ENCODE results near the gene CEMIP. TPM values are rescaled to one million over a fixed set of nuclear protein-coding genes. Genes with fewer than 3 reads are reported as not detected.

Gene CEMIP
- total RNA-seq, 2 donors from 2014 or later, result 1.6 TPM; not detected in 1

DNA sequence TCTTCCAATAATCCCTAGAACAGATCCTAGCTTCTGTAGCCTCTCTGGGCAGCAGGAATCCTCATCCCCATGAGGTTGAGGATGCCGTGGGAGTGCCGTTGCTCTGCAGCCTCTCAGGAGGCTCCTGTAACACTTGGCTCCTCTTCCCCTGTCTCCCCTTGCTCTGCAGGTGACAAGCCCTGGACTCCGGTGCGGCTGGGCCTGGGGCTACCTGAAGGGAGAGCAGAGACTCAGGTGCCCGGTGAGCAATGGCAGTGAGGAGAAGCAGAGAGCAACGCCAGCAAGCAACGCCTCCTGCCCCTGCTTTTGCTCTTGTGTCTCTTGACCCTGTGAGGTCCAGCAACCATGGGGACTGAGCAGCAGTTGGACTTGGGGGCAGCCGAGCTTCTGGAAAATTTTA lies 91.2 kb downstream of the CEMIP start:
- intact Hi-C loops (cut with DNase I), result no loop called here
- ATAC-seq (no peak), DNase-seq (no peak)
- Histone ChIP-seq H3K36me3 (replicated peaks in 1 of 2; ENCODE audit: insufficient read depth in 1 of 2, low read depth in 2 of 2) (no peaks in the 10 kb centered on the region), H3K4me1 (no peaks in the 10 kb centered on the region), H3K27me3 (no peaks in the 10 kb centered on the region), H3K27ac (no peak overlapping the region), H3K4me3 (no peak overlapping the region), H3K9me3 (no peaks in the 10 kb centered on the region)
- WGBS, 2 donors, result 91 to 92% methylated on average over 5 to 8 of the region's 8 CpGs
- no peak for TF ChIP-seq POLR2A (IDR thresholded peaks at IDR 0.05)

- no peaks in the 10 kb centered on the region for H3K36me3 ChIP-seq (replicated peaks in 1 of 2; ENCODE audit: insufficient read depth in 1 of 2, low read depth in 2 of 2)
- no peak overlapping the region for H3K4me3 ChIP-seq
- DNase-seq, result no peak
- intact Hi-C loops (cut with DNase I), result no loop called here
- no peak for ATAC-seq
- no peak for TF ChIP-seq POLR2A (IDR thresholded peaks at IDR 0.05)
- TF ChIP-seq, protein P1, sequence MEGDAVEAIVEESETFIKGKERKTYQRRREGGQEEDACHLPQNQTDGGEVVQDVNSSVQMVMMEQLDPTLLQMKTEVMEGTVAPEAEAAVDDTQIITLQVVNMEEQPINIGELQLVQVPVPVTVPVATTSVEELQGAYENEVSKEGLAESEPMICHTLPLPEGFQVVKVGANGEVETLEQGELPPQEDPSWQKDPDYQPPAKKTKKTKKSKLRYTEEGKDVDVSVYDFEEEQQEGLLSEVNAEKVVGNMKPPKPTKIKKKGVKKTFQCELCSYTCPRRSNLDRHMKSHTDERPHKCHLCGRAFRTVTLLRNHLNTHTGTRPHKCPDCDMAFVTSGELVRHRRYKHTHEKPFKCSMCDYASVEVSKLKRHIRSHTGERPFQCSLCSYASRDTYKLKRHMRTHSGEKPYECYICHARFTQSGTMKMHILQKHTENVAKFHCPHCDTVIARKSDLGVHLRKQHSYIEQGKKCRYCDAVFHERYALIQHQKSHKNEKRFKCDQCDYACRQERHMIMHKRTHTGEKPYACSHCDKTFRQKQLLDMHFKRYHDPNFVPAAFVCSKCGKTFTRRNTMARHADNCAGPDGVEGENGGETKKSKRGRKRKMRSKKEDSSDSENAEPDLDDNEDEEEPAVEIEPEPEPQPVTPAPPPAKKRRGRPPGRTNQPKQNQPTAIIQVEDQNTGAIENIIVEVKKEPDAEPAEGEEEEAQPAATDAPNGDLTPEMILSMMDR (IDR thresholded peaks at IDR 0.05), result no peak
- H3K27me3 ChIP-seq, result no peaks in the 10 kb centered on the region
- no peaks in the 10 kb centered on the region for H3K9me3 ChIP-seq
- no peaks in the 10 kb centered on the region for H3K4me1 ChIP-seq
- WGBS, 2 donors, result 68 to 93% methylated on average over 4 to 5 of the region's 5 CpGs
- no peak overlapping the region for H3K27ac ChIP-seq
Observed at GRCh38 chr15:80870893-80871292, 91.7 kb downstream of the CEMIP start.

- Histone ChIP-seq H3K36me3 (replicated peaks in 1 of 2; ENCODE audit: insufficient read depth in 1 of 2, low read depth in 2 of 2) (no peaks in the 10 kb centered on the region), H3K27ac (no peak overlapping the region), H3K4me3 (no peak overlapping the region), H3K4me1 (no peaks in the 10 kb centered on the region), H3K27me3 (no peaks in the 10 kb centered on the region), H3K9me3 (no peaks in the 10 kb centered on the region)
- no peak for DNase-seq
- intact Hi-C loops (cut with DNase I), result no loop called here
- ATAC-seq, result no peak
- 84 to 95% methylated on average over 12 of the region's 12 CpGs for whole genome bisulfite sequencing, 2 donors
- TF ChIP-seq, protein P1 (IDR thresholded peaks at IDR 0.05), result no peak
- no peak for TF ChIP-seq POLR2A (IDR thresholded peaks at IDR 0.05)
Observed at GRCh38 chr15:80871858-80872257, 92.7 kb downstream of the CEMIP start.

DNA sequence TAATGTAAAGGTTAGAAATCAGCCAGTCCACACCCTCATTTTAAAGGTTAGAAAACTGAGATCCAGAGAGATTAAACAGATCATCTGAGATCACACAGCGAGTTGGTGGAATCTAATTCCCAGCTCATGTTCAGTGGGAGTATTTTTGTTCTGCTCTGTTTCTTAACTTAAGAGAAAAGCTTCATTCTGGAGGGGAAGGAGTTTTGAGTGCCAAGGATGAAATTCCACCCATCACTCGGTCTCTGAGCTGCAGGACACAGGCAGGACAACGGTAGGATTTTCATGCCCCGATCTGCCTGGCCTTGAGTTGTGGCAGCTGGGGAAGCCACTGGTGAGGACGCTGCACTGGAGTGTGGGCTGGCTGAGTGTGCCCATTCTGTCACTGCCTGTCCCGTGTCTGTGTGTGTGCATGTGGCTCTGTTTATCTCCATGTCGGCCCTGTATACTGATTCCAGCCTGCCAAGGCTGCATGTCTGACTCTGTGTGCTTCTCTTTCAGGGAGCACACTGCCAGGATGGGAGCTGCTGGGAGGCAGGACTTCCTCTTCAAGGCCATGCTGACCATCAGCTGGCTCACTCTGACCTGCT lies 94.3 kb downstream of the CEMIP start:
- no peak for DNase-seq
- no peak overlapping the region for H3K4me3 ChIP-seq
- H3K27ac ChIP-seq, result no peak overlapping the region
- no peak for ATAC-seq
- no peaks in the 10 kb centered on the region for H3K4me1 ChIP-seq
- H3K27me3 ChIP-seq, result no peaks in the 10 kb centered on the region
- TF ChIP-seq, protein P1 (IDR thresholded peaks at IDR 0.05), result no peak
- TF ChIP-seq POLR2A (IDR thresholded peaks at IDR 0.05), result no peak
- WGBS, 2 donors, result 77 to 88% methylated on average over 7 of the region's 7 CpGs
- no peaks in the 10 kb centered on the region for H3K9me3 ChIP-seq
- intact Hi-C loops (cut with DNase I), result no loop called here
- no peaks in the 10 kb centered on the region for H3K36me3 ChIP-seq (replicated peaks in 1 of 2; ENCODE audit: insufficient read depth in 1 of 2, low read depth in 2 of 2)

DNA sequence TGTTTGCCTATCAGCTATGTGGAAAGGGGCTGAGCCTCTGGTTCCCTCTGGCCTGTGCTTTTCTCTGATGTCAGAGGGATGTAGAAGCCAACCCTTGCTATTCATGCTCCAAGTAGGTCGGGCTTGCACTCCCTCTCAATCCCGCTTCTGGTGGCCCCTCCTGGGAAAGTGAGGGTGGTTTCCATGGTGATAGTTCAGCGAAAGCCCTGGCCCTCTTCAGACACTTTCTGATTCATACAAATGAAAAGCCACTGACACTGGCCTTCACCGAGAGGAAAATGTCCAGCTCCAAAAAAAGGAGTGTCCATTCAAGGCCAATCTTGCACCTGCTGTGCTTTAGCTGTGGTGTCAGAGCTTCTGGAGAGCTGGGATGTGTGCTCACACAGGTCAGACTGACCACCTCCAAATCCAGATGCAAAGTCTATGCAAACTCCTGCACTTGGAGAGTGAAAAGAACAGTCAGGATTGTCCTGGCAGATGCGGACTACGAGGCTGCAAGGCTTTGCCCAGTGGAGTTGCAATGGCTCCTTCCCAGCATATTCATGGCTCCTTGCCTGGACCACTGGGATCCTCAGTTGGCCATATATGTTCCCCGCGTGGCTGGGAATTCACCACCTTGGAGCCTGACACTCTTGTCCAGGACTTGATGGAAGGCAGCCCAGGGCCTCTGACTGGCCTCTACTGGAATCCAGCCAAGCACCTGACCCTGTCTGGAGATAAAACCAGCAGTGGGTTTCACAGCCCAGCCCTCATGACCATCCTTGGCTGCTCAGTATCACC lies 96.6 kb downstream of the CEMIP start:
- Histone ChIP-seq H3K9me3 (no peaks in the 10 kb centered on the region), H3K36me3 (replicated peaks in 1 of 2; ENCODE audit: insufficient read depth in 1 of 2, low read depth in 2 of 2) (no peaks in the 10 kb centered on the region), H3K4me1 (no peaks in the 10 kb centered on the region), H3K4me3 (no peak overlapping the region), H3K27ac (no peak overlapping the region), H3K27me3 (no peaks in the 10 kb centered on the region)
- DNase-seq, result peak in 2 of 4 donors; percentile 13 to 25
- intact Hi-C loops (cut with DNase I), result no loop called here
- ATAC-seq, result no peak
- TF ChIP-seq POLR2A (IDR thresholded peaks at IDR 0.05), result no peak
- TF ChIP-seq, protein P1 (IDR thresholded peaks at IDR 0.05), result no peak
- WGBS, 2 donors, result 61 to 78% methylated on average over 6 to 8 of the region's 8 CpGs
